ENCODE measurements around the gene RGS14. TPM values are rescaled to one million over a fixed set of nuclear protein-coding genes. Genes with fewer than 3 reads are reported as not detected.

RGS14 gene
- total RNA-seq, 4 donors from 2014 or later: 19.4 to 41.0 (median 23.3) TPM

DNA sequence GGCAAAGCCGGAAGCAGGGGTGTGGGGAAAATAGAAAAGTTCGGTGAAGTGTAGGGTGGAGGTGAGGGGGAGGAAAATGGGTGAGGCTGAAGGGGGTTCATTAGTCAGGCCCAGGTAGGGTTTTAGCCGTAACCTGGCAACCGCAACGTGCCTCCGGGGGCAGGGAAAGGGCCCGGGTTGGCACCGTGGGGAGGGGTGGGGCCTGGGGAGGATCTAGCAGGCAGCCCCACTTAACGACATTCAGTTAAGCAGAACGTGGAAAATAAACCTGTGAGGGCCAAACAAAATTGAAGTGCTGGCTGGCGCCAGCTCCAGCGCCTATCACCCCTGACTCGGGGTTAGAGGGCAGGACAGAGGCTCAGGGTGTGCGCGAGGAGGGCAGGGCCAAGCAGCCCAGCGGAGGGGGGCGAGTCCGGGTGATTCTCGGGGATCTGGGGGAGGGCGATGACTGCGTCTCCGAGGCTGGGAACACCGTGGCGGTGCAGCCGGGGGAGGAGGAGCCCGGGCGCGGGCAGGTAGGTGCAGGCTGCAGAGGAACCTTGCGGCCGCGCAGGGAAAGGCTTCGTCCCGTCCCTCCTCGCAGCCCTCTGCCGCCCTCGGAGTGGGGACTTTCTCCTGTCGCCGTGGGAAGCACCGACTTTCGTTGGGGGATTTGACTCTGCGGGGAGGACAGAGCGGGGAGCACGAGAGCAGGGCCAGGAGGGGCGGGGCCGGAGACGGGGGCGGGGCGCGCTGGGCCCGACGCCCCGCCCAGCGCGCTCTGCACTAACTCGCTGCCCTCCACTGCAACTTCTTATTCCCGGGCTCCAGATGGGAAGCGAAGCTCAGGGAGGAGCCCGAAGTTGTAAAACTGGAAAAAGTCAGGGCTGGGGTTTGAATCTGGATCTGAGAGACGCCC, 5.1 kb downstream of the RGS14 start:
- no peaks in the 10 kb centered on the region for H3K9me3 ChIP-seq
- peak overlapping the region; percentile 4 to 84 (median 50) for H3K27ac ChIP-seq
- DNase-seq: peak; percentile 74 to 88 (median 85)
- H3K36me3 ChIP-seq: no peaks in the 10 kb centered on the region
- H3K4me1 ChIP-seq: peaks cover 0 to 67% (median 30%) of the 10 kb centered on the region in 4 donors
- TF ChIP-seq, protein P1, sequence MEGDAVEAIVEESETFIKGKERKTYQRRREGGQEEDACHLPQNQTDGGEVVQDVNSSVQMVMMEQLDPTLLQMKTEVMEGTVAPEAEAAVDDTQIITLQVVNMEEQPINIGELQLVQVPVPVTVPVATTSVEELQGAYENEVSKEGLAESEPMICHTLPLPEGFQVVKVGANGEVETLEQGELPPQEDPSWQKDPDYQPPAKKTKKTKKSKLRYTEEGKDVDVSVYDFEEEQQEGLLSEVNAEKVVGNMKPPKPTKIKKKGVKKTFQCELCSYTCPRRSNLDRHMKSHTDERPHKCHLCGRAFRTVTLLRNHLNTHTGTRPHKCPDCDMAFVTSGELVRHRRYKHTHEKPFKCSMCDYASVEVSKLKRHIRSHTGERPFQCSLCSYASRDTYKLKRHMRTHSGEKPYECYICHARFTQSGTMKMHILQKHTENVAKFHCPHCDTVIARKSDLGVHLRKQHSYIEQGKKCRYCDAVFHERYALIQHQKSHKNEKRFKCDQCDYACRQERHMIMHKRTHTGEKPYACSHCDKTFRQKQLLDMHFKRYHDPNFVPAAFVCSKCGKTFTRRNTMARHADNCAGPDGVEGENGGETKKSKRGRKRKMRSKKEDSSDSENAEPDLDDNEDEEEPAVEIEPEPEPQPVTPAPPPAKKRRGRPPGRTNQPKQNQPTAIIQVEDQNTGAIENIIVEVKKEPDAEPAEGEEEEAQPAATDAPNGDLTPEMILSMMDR (IDR thresholded peaks at IDR 0.05): no peak
- TF ChIP-seq POLR2A (IDR thresholded peaks at IDR 0.05): no peak
- no peaks in the 10 kb centered on the region for H3K27me3 ChIP-seq
- peak overlapping the region; percentile 32 to 66 (median 55) for H3K4me3 ChIP-seq

DNA sequence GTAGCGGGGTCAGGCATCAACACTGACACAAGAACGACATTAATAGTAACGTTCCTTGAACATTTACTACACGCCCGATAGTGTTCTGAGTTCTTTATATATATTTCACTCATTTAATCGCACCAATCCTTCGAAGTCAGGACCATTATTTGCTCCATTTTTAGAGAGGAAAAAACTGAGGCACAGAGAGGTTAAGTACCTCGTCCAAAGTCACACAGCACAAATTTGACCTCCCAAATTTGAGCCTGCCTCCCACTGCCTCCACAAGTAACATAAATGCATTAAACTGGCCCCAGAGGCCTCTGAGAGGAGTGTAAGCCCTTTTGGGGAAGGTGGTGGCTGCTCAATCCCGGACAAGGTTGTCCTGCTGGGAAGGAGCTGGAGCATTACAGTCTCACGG, 5.8 kb downstream of the RGS14 start:
- no peak for DNase-seq
- Histone ChIP-seq H3K9me3 (no peaks in the 10 kb centered on the region), H3K4me3 (peak overlapping the region in 3 of 4 donors; percentile 54 to 66 (median 56)), H3K27me3 (no peaks in the 10 kb centered on the region), H3K36me3 (no peaks in the 10 kb centered on the region), H3K4me1 (peaks cover 0 to 62% (median 30%) of the 10 kb centered on the region in 4 donors), H3K27ac (peak overlapping the region in 2 of 4 donors; percentile 74 to 84)
- TF ChIP-seq, protein P1 (IDR thresholded peaks at IDR 0.05): no peak
- no peak for TF ChIP-seq POLR2A (IDR thresholded peaks at IDR 0.05)

DNA sequence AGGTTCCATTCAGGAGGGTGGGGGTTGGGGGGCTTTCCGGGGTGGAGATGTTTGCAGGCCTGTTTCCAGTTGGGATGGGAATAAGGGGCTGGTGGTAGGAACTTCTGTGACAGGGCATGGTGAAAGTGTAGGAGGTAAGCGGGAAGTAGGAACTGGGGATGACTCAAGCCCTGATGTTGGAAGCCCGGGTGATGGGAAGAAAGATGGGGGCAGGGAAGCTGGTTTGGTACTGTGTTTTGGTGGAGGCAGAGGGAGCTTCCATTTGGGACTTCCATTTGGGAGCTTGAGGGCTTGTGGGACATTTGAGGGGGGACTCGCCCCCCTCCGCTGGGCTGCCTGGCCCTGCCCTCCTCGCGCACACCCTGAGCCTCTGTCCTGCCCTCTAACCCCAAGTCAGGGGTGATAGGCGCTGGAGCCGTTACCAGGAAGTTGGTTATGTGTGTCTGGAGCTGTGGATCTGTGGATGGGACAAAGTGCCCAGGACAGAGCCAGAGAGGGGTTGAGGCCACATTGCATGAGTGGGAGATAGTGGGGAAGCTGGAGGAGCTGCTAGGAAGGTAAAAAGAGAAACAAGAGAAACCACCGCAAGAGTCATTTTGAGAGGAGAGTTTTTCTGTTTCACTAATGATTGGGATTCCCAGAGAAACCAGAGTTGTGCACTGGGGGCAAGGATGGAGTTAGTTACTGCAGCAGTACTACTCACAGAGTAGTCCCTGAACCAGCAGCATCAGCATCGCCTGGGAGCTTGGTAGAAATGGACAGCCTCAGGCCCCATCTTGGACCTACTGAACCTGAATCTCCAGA, 6.6 kb downstream of the RGS14 start:
- H3K4me3 ChIP-seq: no peak overlapping the region
- peaks cover 3 to 54% (median 30%) of the 10 kb centered on the region in 4 donors for H3K4me1 ChIP-seq
- H3K27ac ChIP-seq: peak overlapping the region in 1 of 4 donors; percentile 14
- TF ChIP-seq POLR2A (IDR thresholded peaks at IDR 0.05): no peak
- TF ChIP-seq, protein P1 (IDR thresholded peaks at IDR 0.05): no peak
- no peaks in the 10 kb centered on the region for H3K36me3 ChIP-seq
- no peaks in the 10 kb centered on the region for H3K27me3 ChIP-seq
- no peaks in the 10 kb centered on the region for H3K9me3 ChIP-seq
- DNase-seq: peak in 1 of 3 donors; percentile 33

DNA sequence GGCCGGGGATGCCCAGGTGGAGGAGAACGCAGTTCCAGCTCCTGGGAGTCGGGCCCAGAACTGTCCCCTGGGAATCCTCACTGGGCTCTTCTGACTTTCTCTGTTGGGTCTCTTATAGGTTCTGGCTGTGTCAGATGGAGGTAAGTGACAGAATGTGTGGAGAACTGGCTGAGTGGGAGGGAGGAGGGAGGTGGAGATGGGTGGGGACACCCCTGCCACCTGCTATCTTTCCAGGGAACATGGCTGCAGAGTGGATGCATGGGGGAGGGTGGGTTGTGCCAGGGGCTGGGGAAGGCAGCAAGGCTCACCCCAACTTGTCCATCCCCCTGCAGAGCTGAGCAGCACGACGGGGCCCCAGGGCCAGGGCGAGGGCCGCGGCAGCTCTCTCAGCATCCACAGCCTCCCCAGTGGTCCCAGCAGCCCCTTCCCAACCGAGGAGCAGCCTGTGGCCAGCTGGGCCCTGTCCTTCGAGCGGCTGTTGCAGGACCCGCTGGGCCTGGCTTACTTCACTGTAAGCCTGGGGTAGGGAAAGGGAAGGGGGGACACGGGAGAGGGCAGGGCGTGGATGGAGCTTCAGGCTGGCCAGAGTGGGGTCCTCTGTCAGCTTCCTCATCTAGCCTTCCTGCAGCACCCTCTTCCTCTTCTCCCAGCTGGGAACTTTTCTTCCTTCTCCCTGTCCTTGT, 8.3 kb downstream of the RGS14 start:
- Histone ChIP-seq H3K36me3 (no peaks in the 10 kb centered on the region), H3K4me1 (peaks cover 3 to 59% (median 30%) of the 10 kb centered on the region in 4 donors), H3K4me3 (no peak overlapping the region), H3K27ac (peak overlapping the region; percentile 48 to 88 (median 68)), H3K27me3 (no peaks in the 10 kb centered on the region), H3K9me3 (no peaks in the 10 kb centered on the region)
- DNase-seq: no peak
- no peak for TF ChIP-seq POLR2A (IDR thresholded peaks at IDR 0.05)
- TF ChIP-seq, protein P1 (IDR thresholded peaks at IDR 0.05): no peak
